GM12878 (cell line): ENCODE measurements around the gene VIL1. TPM values are rescaled to one million over a fixed set of nuclear protein-coding genes. Genes with fewer than 3 reads are reported as not detected.
A peak's percentile ranks its signal among the peaks of the same experiment; 100 is the strongest.

Experiments
- CEBPZ ChIP-seq: fragments of 150-350 bp; IDR thresholded peaks from 2 replicates; pipeline ENCODE4 v1.6.1; 2016; ENCODE audit warnings: low read depth, low read length
- CHD2 ChIP-seq: IDR thresholded peaks from 2 replicates; pipeline ENCODE4 v1.6.1; 2011; ENCODE audit warnings: low read depth, low read length, improper control_type of control experiment, borderline replicate concordance
- EP300 ChIP-seq, 2 experiments: fragments of 150-350 bp in 1 of 2; IDR thresholded peaks; 2 replicates each; pipeline ENCODE4 v1.6.1; 2011 to 2012; ENCODE audit warnings: low read depth in 2 of 2, low read length in 2 of 2, borderline replicate concordance in 1 of 2, improper control_type of control experiment in 1 of 2, inconsistent platforms in 1 of 2; ENCODE audit not compliant: control insufficient read depth in 1 of 2
- ETV6 ChIP-seq, 2 experiments: fragments of 450-650 bp in 1 of 2; IDR thresholded peaks in 1 of 2; conservative IDR thresholded peaks in 1 of 2; 2 replicates each; pipeline ENCODE4 v1.6.1; 2014; ENCODE audit warnings: antibody characterized with exemption in 1 of 2, borderline replicate concordance in 1 of 2, low read depth in 1 of 2, mild to moderate bottlenecking in 1 of 2, moderate library complexity in 1 of 2
- FOXK2 ChIP-seq: fragments of 450-650 bp; IDR thresholded peaks from 2 replicates; pipeline ENCODE4 v1.6.1; 2017; ENCODE audit warnings: mild to moderate bottlenecking, moderate library complexity
- HDAC2 ChIP-seq: fragments of 200-600 bp; sonication (generic); IDR thresholded peaks from 2 replicates; pipeline ENCODE4 v1.6.1; 2017
- HDAC6 ChIP-seq: fragments of 200-600 bp; sonication (generic); IDR thresholded peaks from one replicate; pipeline ENCODE4 v1.8.0; 2017; ENCODE audit warnings: antibody characterized with exemption; ENCODE audit not compliant: unreplicated experiment
- LARP7 ChIP-seq: fragments of 450-650 bp; IDR thresholded peaks from 2 replicates; pipeline ENCODE4 v1.6.1; 2017; ENCODE audit warnings: mild to moderate bottlenecking
- MEF2A ChIP-seq: IDR thresholded peaks from 2 replicates; pipeline ENCODE4 v1.6.1; 2011; ENCODE audit warnings: low read depth, mild to moderate bottlenecking, low read length, moderate library complexity; ENCODE audit not compliant: insufficient read depth
- MTA2 ChIP-seq: fragments of 450-650 bp; IDR thresholded peaks from 2 replicates; pipeline ENCODE4 v1.6.1; 2016; ENCODE audit warnings: low read depth, mild to moderate bottlenecking, moderate library complexity
- PAX5 ChIP-seq: IDR thresholded peaks from 2 replicates; pipeline ENCODE4 v1.6.1; 2011; ENCODE audit warnings: low read depth, low read length, borderline replicate concordance
- SMAD5 ChIP-seq: IDR thresholded peaks from 2 replicates; pipeline ENCODE4 v1.6.1; 2016; ENCODE audit warnings: antibody characterized with exemption, low read depth
- STAT1 ChIP-seq: fragments of 450-650 bp; conservative IDR thresholded peaks from 2 replicates; pipeline ENCODE4 v1.6.1; 2014; ENCODE audit warnings: antibody characterized with exemption, mild to moderate bottlenecking
- STAT3 ChIP-seq: IDR thresholded peaks from 2 replicates; pipeline ENCODE4 v1.6.1; 2011; ENCODE audit warnings: low read depth, low read length, improper control_type of control experiment
- TAF1 ChIP-seq: IDR thresholded peaks from 2 replicates; pipeline ENCODE4 v1.6.1; 2011; ENCODE audit warnings: mild to moderate bottlenecking, low read depth, low read length, borderline replicate concordance
- YBX1 ChIP-seq: fragments of 450-650 bp; IDR thresholded peaks from 2 replicates; pipeline ENCODE4 v1.6.1; 2016; ENCODE audit warnings: antibody characterized with exemption
- ZNF622 ChIP-seq: fragments of 450-650 bp; IDR thresholded peaks from 2 replicates; pipeline ENCODE4 v1.6.1; 2017; ENCODE audit warnings: mild to moderate bottlenecking, inconsistent platforms
- ZZZ3 ChIP-seq: IDR thresholded peaks from 2 replicates; pipeline ENCODE4 v1.6.1; 2011; ENCODE audit warnings: low read depth; ENCODE audit not compliant: control insufficient read depth, insufficient read length
- polyA plus RNA-seq, 11 experiments: library from polyadenylated mRNA; depleted of rRNA in 4 of 11; unstranded in 6 of 11; stranded (reverse) in 5 of 11; fragments of >200 nt; fragmentation: Nextera tagmentation in 4 of 11; fragmentation: Illumina TruSeq in 1 of 11; extraction: Ambion mirVana in 4 of 11; extraction: Trizol in 1 of 11; gene quantifications; 1 replicate in 1 of 11; 2 replicates in 10 of 11; pipeline versions ENCODE4 v1.2.1 to v1.2.3, GENCODE V29; 2011 to 2016; ENCODE audit warnings: inconsistent platforms in 2 of 11, missing spikeins in 2 of 11, low read depth in 1 of 11
- total RNA-seq, 4 experiments: library from RNA; depleted of rRNA in 3 of 4; stranded (reverse); fragments of >200 nt in 3 of 4; fragmentation: Illumina TruSeq in 1 of 4; extraction: Trizol in 1 of 4; gene quantifications; 2 replicates each; pipeline versions ENCODE4 v1.2.1 to v1.2.3, GENCODE V29; 2013 to 2021
- TF ChIP-seq, protein P1 (sequence below): fragments of 450-650 bp; IDR thresholded peaks from 2 replicates; pipeline ENCODE4 v1.6.1; 2016; ENCODE audit warnings: mild to moderate bottlenecking
- TF ChIP-seq, protein P2 (sequence below): fragments of 450-650 bp; IDR thresholded peaks from 2 replicates; pipeline ENCODE4 v1.6.1; 2017; ENCODE audit warnings: antibody characterized with exemption, mild to moderate bottlenecking, moderate library complexity
- TF ChIP-seq, protein P3 (sequence below): IDR thresholded peaks from 2 replicates; pipeline ENCODE4 v1.6.1; 2011; ENCODE audit warnings: borderline replicate concordance, low read depth, mild to moderate bottlenecking, moderate library complexity, mixed read lengths, low read length; ENCODE audit not compliant: insufficient read depth; ENCODE audit errors: extremely low read length

Gene VIL1
- total and polyA plus RNA-seq, 10 of the 15 experiments (the other 5 are each of a cell fraction or from before 2014, with no cell fraction given) = 0.03 to 1.9 (median 0.33) TPM

- TF ChIP-seq HDAC6 (no peak), STAT1 (no peak), ETV6 (conservative IDR thresholded peaks at IDR 0.05 in 1 of 2, IDR thresholded peaks at IDR 0.05 in 1 of 2; ENCODE audit: borderline replicate concordance in 1 of 2, low read depth in 1 of 2) (no peak), FOXK2 (no peak), ZZZ3 (no peak), STAT3 (no peak), HDAC2 (no peak), YBX1 (no peak), SMAD5 (no peak), CHD2 (no peak; the same call in 1 of the 2 replicates), TAF1 (no peak), MTA2 (peak; percentile 8; the same call in 1 of the 2 replicates), LARP7 (no peak), CEBPZ (no peak), PAX5 (0 out of 2 replicates have a peak, but pooled peaks have one; percentile 57), ZNF622 (no peak), MEF2A (no peak), EP300 (IDR thresholded peaks at IDR 0.05; ENCODE audit: borderline replicate concordance in 1 of 2, control insufficient read depth in 1 of 2, low read depth in 2 of 2, low read length in 2 of 2) (0 out of 4 replicates have a peak, but pooled peaks of 1 of the 2 experiments have one; percentile 15)
- TF ChIP-seq, protein P1, sequence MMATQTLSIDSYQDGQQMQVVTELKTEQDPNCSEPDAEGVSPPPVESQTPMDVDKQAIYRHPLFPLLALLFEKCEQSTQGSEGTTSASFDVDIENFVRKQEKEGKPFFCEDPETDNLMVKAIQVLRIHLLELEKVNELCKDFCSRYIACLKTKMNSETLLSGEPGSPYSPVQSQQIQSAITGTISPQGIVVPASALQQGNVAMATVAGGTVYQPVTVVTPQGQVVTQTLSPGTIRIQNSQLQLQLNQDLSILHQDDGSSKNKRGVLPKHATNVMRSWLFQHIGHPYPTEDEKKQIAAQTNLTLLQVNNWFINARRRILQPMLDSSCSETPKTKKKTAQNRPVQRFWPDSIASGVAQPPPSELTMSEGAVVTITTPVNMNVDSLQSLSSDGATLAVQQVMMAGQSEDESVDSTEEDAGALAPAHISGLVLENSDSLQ = no peak
- TF ChIP-seq, protein P2, sequence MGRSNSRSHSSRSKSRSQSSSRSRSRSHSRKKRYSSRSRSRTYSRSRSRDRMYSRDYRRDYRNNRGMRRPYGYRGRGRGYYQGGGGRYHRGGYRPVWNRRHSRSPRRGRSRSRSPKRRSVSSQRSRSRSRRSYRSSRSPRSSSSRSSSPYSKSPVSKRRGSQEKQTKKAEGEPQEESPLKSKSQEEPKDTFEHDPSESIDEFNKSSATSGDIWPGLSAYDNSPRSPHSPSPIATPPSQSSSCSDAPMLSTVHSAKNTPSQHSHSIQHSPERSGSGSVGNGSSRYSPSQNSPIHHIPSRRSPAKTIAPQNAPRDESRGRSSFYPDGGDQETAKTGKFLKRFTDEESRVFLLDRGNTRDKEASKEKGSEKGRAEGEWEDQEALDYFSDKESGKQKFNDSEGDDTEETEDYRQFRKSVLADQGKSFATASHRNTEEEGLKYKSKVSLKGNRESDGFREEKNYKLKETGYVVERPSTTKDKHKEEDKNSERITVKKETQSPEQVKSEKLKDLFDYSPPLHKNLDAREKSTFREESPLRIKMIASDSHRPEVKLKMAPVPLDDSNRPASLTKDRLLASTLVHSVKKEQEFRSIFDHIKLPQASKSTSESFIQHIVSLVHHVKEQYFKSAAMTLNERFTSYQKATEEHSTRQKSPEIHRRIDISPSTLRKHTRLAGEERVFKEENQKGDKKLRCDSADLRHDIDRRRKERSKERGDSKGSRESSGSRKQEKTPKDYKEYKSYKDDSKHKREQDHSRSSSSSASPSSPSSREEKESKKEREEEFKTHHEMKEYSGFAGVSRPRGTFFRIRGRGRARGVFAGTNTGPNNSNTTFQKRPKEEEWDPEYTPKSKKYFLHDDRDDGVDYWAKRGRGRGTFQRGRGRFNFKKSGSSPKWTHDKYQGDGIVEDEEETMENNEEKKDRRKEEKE = no peak
- TF ChIP-seq, protein P3, sequence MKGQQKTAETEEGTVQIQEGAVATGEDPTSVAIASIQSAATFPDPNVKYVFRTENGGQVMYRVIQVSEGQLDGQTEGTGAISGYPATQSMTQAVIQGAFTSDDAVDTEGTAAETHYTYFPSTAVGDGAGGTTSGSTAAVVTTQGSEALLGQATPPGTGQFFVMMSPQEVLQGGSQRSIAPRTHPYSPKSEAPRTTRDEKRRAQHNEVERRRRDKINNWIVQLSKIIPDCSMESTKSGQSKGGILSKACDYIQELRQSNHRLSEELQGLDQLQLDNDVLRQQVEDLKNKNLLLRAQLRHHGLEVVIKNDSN = no peak
Observed at GRCh38 chr2:218396688-218397462, 22.0 kb upstream of the VIL1 start (continued).
